SK-N-SH (cell line): ENCODE results near the gene RNF112. TPM values are rescaled to one million over a fixed set of nuclear protein-coding genes. Genes with fewer than 3 reads are reported as not detected.

Experiments used
- CTCF ChIA-PET: fragments of 300-600, 350-600 bp; formaldehyde crosslinking; extraction: SDS; loops from one replicate; lab custom pipeline; 2021; lab: Yijun Ruan, JAX
- POLR2A ChIA-PET: fragments of 350-600 bp; sonication (Branson Sonifier 250); formaldehyde crosslinking; extraction: SDS; loops from one replicate; lab custom pipeline; 2020; ENCODE audit warnings: antibody characterized with exemption, inconsistent platforms; lab: Yijun Ruan, JAX
- DNase-seq: peaks from one replicate; pipeline ENCODE4 v3.0.0; 2012
- H2AFZ ChIP-seq: fragments of 200-600 bp; sonication (generic); 2 replicates; pipeline ENCODE4 v1.8.1; 2016; ENCODE audit warnings: antibody characterized with exemption, mild to moderate bottlenecking, low read depth
- H3F3A ChIP-seq: fragments of 200-600 bp; sonication (generic); replicated peaks from 2 replicates; pipeline ENCODE3; 2016; ENCODE audit warnings: antibody characterized with exemption, mild to moderate bottlenecking; ENCODE audit not compliant: insufficient read depth
- H3K27ac ChIP-seq, 2 experiments: fragments of 200-500 bp in 1 of 2; fragments of 200-600 bp in 1 of 2; sonication (Bioruptor generic) in 1 of 2; sonication (generic), shearing (Covaris generic) in 1 of 2; 2 replicates each; pipeline versions ENCODE4 v1.5.1 to v1.6.1; 2014 to 2016; ENCODE audit warnings: low read depth in 2 of 2, inconsistent platforms in 1 of 2, low read length in 1 of 2, mild to moderate bottlenecking in 1 of 2, mixed read lengths in 1 of 2
- H3K27me3 ChIP-seq: fragments of 200-600 bp; sonication (generic), shearing (Covaris generic); 2 replicates; pipeline ENCODE4 v1.6.1; 2016; ENCODE audit warnings: mixed run types; ENCODE audit not compliant: insufficient read depth
- H3K36me3 ChIP-seq, 2 experiments: fragments of 200-500 bp in 1 of 2; fragments of 200-600 bp in 1 of 2; sonication (Bioruptor generic) in 1 of 2; sonication (generic) in 1 of 2; replicated peaks in 1 of 2; 2 replicates each; pipeline versions ENCODE3 to v1.5.1; 2014 to 2016; ENCODE audit warnings: low read length in 1 of 2, mild to moderate bottlenecking in 1 of 2; ENCODE audit not compliant: insufficient read depth in 2 of 2, control insufficient read depth in 1 of 2
- H3K4me1 ChIP-seq, 2 experiments: fragments of 200-500 bp in 1 of 2; fragments of 200-600 bp in 1 of 2; sonication (Bioruptor generic) in 1 of 2; sonication (generic), shearing (Covaris generic) in 1 of 2; 2 replicates each; pipeline versions ENCODE4 v1.5.1 to v1.6.1; 2014 to 2016; ENCODE audit warnings: low read depth in 1 of 2, low read length in 1 of 2, mixed run types in 1 of 2; ENCODE audit not compliant: insufficient read depth in 2 of 2, control insufficient read depth in 1 of 2
- H3K4me2 ChIP-seq: fragments of 200-600 bp; sonication (generic), shearing (Covaris generic); 2 replicates; pipeline ENCODE4 v1.6.1; 2017; ENCODE audit warnings: mixed run types
- H3K4me3 ChIP-seq, 2 experiments: fragments of 200-500 bp in 1 of 2; fragments of 200-600 bp in 1 of 2; sonication (Bioruptor generic) in 1 of 2; sonication (generic), shearing (Covaris generic) in 1 of 2; 2 replicates each; pipeline versions ENCODE4 v1.5.1 to v1.8.1; 2014 to 2016; ENCODE audit warnings: low read depth in 2 of 2, inconsistent platforms in 1 of 2, low read length in 1 of 2, mild to moderate bottlenecking in 1 of 2, mixed read lengths in 1 of 2, moderate library complexity in 1 of 2
- H3K79me2 ChIP-seq: fragments of 200-600 bp; sonication (generic); 2 replicates; pipeline ENCODE4 v1.8.1; 2017; ENCODE audit warnings: mild to moderate bottlenecking; ENCODE audit not compliant: insufficient read depth
- H3K9ac ChIP-seq: fragments of 200-600 bp; sonication (generic); 2 replicates; pipeline ENCODE4 v1.6.1; 2017; ENCODE audit warnings: mixed run types
- H3K9me2 ChIP-seq: fragments of 200-600 bp; sonication (generic); 2 replicates; pipeline ENCODE4 v1.6.1; 2017; ENCODE audit warnings: mixed run types
- H3K9me3 ChIP-seq: fragments of 200-600 bp; sonication (generic); 2 replicates; pipeline ENCODE4 v1.6.1; 2017; ENCODE audit warnings: mixed run types, mild to moderate bottlenecking, moderate library complexity
- H4K20me1 ChIP-seq: fragments of 200-600 bp; sonication (generic); 2 replicates; pipeline ENCODE4 v1.6.1; 2017; ENCODE audit warnings: mild to moderate bottlenecking, mixed run types; ENCODE audit not compliant: insufficient read depth
- CHD2 ChIP-seq: fragments of 150-350 bp; IDR thresholded peaks from 2 replicates; pipeline ENCODE4 v1.6.1; 2018; ENCODE audit warnings: low read length; ENCODE audit not compliant: partially characterized antibody
- ELF1 ChIP-seq: IDR thresholded peaks from 2 replicates; pipeline ENCODE4 v1.4.0; 2012
- GATA2 ChIP-seq: sonication (generic); formaldehyde crosslinking; IDR thresholded peaks from 2 replicates; pipeline ENCODE4 v1.5.0; 2020; ENCODE audit warnings: mild to moderate bottlenecking, missing genetic modification reagents
- MAX ChIP-seq: IDR thresholded peaks from 2 replicates; pipeline ENCODE4 v1.4.0; 2012; ENCODE audit warnings: low read depth
- MXI1 ChIP-seq: IDR thresholded peaks from 2 replicates; pipeline ENCODE4 v1.6.1; 2012; ENCODE audit warnings: mild to moderate bottlenecking, low read depth, low read length, improper control_type of control experiment
- NFIC ChIP-seq: IDR thresholded peaks from 2 replicates; pipeline ENCODE4 v1.4.0; 2012; ENCODE audit warnings: borderline replicate concordance
- RAD21 ChIP-seq: IDR thresholded peaks from 2 replicates; pipeline ENCODE4 v1.6.1; 2012; ENCODE audit warnings: mild to moderate bottlenecking, low read length
- REST ChIP-seq: IDR thresholded peaks from 2 replicates; pipeline ENCODE4 v1.6.1; 2012; ENCODE audit warnings: mild to moderate bottlenecking, low read depth, low read length, moderate library complexity
- SIN3A ChIP-seq: IDR thresholded peaks from 2 replicates; pipeline ENCODE4 v1.6.1; 2012; ENCODE audit warnings: low read depth, mild to moderate bottlenecking, low read length, moderate library complexity, borderline replicate concordance
- SMC3 ChIP-seq: IDR thresholded peaks from 2 replicates; pipeline ENCODE4 v1.6.1; 2012; ENCODE audit warnings: low read depth, low read length, improper control_type of control experiment
- TEAD4 ChIP-seq: IDR thresholded peaks from 2 replicates; pipeline ENCODE4 v1.4.0; 2012; ENCODE audit warnings: mild to moderate bottlenecking, borderline replicate concordance; ENCODE audit not compliant: insufficient read depth
- WGBS: methylation state at CpG from one replicate; pipeline ENCODE4 v1.1.6; 2017; ENCODE audit warnings: low lambda C conversion rate; 5-methylcytosine and 5-hydroxymethylcytosine counted together
- polyA plus RNA-seq, 3 experiments: library from polyadenylated mRNA; depleted of rRNA; stranded (reverse); fragments of >200 nt; gene quantifications; 2 replicates each; pipeline ENCODE4 v1.2.3, GENCODE V29; 2012
- TF ChIP-seq, protein P1 (sequence below): fragments of 200-600 bp; sonication (generic); IDR thresholded peaks from 2 replicates; pipeline ENCODE4 v1.6.1; 2017; ENCODE audit warnings: antibody characterized with exemption, mild to moderate bottlenecking, moderate library complexity
- TF ChIP-seq, protein P2 (sequence below): IDR thresholded peaks from 2 replicates; pipeline ENCODE4; 2012

The RNF112 gene
- polyA plus RNA-seq (2012; rRNA removed), result 22.6 and 26.9 TPM in 2 replicates
- 6.7 and 9.2 TPM in 2 replicates for polyA plus RNA-seq (2012; cell fraction: cytosol; rRNA removed)
- polyA plus RNA-seq (2012; cell fraction: nucleus; rRNA removed), result 144 and 163 TPM in 2 replicates

DNA sequence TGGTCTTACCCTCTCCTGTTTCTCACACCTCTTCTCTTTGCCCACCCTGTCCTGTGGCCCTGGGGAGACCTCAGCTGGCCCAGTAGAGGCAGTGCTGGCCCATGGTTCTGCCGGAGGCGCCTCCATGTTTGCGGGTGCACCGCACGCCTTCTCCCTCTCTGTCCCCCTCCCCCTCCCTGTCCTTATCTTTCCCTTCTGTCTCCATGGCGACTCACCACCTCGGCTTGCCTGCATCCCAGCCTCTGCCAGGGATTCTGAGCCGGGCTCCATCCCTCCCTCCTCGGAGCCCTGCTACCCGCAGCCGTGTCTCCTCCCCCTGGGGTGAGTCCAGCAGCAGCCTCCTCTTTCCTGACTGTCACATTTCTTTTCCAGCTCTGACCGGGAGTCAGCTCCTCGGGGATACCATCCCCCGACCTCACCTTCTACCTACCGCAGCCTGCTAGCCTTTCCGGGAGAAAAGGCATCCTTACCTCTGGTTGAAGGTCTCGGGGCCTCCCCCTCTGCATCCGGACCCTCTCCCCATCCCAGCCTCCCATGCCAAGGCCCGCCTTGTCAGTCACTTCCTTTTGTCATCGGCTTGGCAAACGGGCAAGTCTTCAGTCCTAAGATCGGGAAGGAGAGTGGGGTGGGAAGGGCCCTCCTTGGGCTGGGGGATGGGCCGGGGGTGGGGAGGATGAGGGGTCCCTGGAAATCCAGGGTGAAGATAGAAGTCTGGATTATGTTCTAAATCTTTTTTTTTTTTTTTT is at the start of gene RNF112:
TSS of gene RNF112 (plus strand) at position 358 of the 746 bp plus-strand sequence. CDS start at position 535, 177 bp downstream.
- TF ChIP-seq MXI1, result peak; percentile 45; the same call in 1 of the 2 replicates
- TF ChIP-seq GATA2 (CRISPR knock-in tag), result peak; percentile 87
- 0 out of 2 replicates have a peak, but pooled peaks have one; percentile 16 for TF ChIP-seq SIN3A
- peak; percentile 70 for TF ChIP-seq RAD21
- no peak for TF ChIP-seq ELF1
- TF ChIP-seq TEAD4, result no peak
- TF ChIP-seq REST, result no peak
- TF ChIP-seq, protein P1, sequence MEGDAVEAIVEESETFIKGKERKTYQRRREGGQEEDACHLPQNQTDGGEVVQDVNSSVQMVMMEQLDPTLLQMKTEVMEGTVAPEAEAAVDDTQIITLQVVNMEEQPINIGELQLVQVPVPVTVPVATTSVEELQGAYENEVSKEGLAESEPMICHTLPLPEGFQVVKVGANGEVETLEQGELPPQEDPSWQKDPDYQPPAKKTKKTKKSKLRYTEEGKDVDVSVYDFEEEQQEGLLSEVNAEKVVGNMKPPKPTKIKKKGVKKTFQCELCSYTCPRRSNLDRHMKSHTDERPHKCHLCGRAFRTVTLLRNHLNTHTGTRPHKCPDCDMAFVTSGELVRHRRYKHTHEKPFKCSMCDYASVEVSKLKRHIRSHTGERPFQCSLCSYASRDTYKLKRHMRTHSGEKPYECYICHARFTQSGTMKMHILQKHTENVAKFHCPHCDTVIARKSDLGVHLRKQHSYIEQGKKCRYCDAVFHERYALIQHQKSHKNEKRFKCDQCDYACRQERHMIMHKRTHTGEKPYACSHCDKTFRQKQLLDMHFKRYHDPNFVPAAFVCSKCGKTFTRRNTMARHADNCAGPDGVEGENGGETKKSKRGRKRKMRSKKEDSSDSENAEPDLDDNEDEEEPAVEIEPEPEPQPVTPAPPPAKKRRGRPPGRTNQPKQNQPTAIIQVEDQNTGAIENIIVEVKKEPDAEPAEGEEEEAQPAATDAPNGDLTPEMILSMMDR, result peak; percentile 47
- peak; percentile 65 for TF ChIP-seq CHD2
- peak; percentile 59 for TF ChIP-seq SMC3
- TF ChIP-seq NFIC, result peak; percentile 48
- TF ChIP-seq MAX, result 0 out of 2 replicates have a peak, but pooled peaks have one; percentile 35
- TF ChIP-seq, protein P2, sequence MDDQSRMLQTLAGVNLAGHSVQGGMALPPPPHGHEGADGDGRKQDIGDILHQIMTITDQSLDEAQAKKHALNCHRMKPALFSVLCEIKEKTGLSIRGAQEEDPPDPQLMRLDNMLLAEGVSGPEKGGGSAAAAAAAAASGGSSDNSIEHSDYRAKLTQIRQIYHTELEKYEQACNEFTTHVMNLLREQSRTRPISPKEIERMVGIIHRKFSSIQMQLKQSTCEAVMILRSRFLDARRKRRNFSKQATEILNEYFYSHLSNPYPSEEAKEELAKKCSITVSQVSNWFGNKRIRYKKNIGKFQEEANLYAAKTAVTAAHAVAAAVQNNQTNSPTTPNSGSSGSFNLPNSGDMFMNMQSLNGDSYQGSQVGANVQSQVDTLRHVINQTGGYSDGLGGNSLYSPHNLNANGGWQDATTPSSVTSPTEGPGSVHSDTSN, result peak; percentile 30; the same call in 1 of the 2 replicates
- peak; percentile 92 for DNase-seq
- H3K9me2 ChIP-seq, result no peaks in the 10 kb centered on the region
- H3K4me3 ChIP-seq, result peak within 1 kb of the TSS; percentile 50 to 78
- H3K27ac ChIP-seq, result peak within 1 kb of the TSS; percentile 53 to 86; a peak in 3 of 4 replicates
- peak within 1 kb of the TSS; percentile 84 for H2AFZ ChIP-seq
- H3K9ac ChIP-seq, result peak within 1 kb of the TSS; percentile 59; the same call in 1 of the 2 replicates
- peak within 1 kb of the TSS; percentile 90 for H3K4me2 ChIP-seq
- H3K27me3 ChIP-seq, result no peaks in the 10 kb centered on the region
- H3K9me3 ChIP-seq, result no peaks in the 10 kb centered on the region
- H3K79me2 ChIP-seq, result peaks cover 4% of the 10 kb centered on the region; the same call in 1 of the 2 replicates
- peaks cover 7% of the 10 kb centered on the region for H3F3A ChIP-seq
- 20% methylated on average over 23 of the region's 23 CpGs for WGBS
- ChIA-PET CTCF (interaction anchor here (0.6 to 7.4 kb wide), 14 partner anchors 9 to 355 kb away, joined by 3 to 79 read pairs (median 4); partner anchors contain the start of genes B9D1, MAPK7 and MFAP4), POLR2A (interaction anchor here (0.6 to 3.2 kb wide), 8 partner anchors 22 to 450 kb away, joined by 3 to 22 read pairs (median 4); partner anchors contain the start of gene MAPK7)
- H3K4me1 ChIP-seq, result peaks cover 17 to 40% of the 10 kb centered on the region in 2 experiments; a peak in 3 of 4 replicates
- no peaks in the 10 kb centered on the region for H4K20me1 ChIP-seq
- H3K36me3 ChIP-seq, result peaks cover 0 to 12% of the 10 kb centered on the region in 2 experiments
